ENCODE results near the gene SRRM3.

GRCh38 chr7:76296743-76297740 is 95.3 kb downstream of the SRRM3 start:
- TF ChIP-seq EZH2 (IDR thresholded peaks at IDR 0.05; ENCODE audit: borderline replicate concordance, insufficient read depth, low read length, poor library complexity, severe bottlenecking) (no peak), CTCF (IDR thresholded peaks at IDR 0.05; ENCODE audit: poor library complexity, severe bottlenecking) (no peak), EP300 (conservative IDR thresholded peaks at IDR 0.05; ENCODE audit: poor library complexity, severe bottlenecking) (no peak), REST (IDR thresholded peaks at IDR 0.05; ENCODE audit: borderline replicate concordance) (no peak), RAD21 (conservative IDR thresholded peaks at IDR 0.05) (no peak), MXI1 (conservative IDR thresholded peaks at IDR 0.05; ENCODE audit: poor library complexity, severe bottlenecking) (no peak), TAF1 (IDR thresholded peaks at IDR 0.05; ENCODE audit: low read depth) (no peak), SMC3 (conservative IDR thresholded peaks at IDR 0.05; ENCODE audit: poor library complexity) (no peak), POLR2AphosphoS5 (IDR thresholded peaks at IDR 0.05) (no peak)

All from neural cell (in vitro differentiated cells).